Memory B cell (primary cell): Measurements from ENCODE around the gene DDX1.
"Not testable (repeated sequence)": the region's sequence is repeated elsewhere in the genome, so short reads cannot be mapped to it uniquely, and the experiment has no call there.

Experiments used
- ATAC-seq: fragments of 150-1000 bp; cut with Tn5 transposase; 2 replicates; pipeline ENCODE4 v1.10.0; 2021; ENCODE audit warnings: low read depth, mild to moderate bottlenecking, moderate library complexity
- DNase-seq, 2 donors: peaks; one replicate each; pipeline ENCODE4 v3.0.0; 2022; ENCODE audit warnings: low spot score in 2 of 2
- H3K27ac Mint-ChIP-seq: one replicate; pipeline ENCODE4 v1.8.0; 2022; ENCODE audit warnings: mild to moderate bottlenecking, moderate library complexity, mixed read lengths
- H3K27me3 Mint-ChIP-seq: one replicate; pipeline ENCODE4 v1.8.0; 2022; ENCODE audit warnings: mixed read lengths
- H3K36me3 Mint-ChIP-seq: one replicate; pipeline ENCODE4 v1.8.0; 2022; ENCODE audit warnings: mild to moderate bottlenecking, mixed read lengths
- H3K4me1 Mint-ChIP-seq: one replicate; pipeline ENCODE4 v1.8.0; 2022; ENCODE audit warnings: mixed read lengths
- H3K4me3 Mint-ChIP-seq: one replicate; pipeline ENCODE4 v1.8.0; 2022; ENCODE audit warnings: mild to moderate bottlenecking, moderate library complexity, mixed read lengths
- H3K9me3 Mint-ChIP-seq: one replicate; pipeline ENCODE4 v1.8.0; 2022; ENCODE audit warnings: mixed read lengths

Gene DDX1

DNA sequence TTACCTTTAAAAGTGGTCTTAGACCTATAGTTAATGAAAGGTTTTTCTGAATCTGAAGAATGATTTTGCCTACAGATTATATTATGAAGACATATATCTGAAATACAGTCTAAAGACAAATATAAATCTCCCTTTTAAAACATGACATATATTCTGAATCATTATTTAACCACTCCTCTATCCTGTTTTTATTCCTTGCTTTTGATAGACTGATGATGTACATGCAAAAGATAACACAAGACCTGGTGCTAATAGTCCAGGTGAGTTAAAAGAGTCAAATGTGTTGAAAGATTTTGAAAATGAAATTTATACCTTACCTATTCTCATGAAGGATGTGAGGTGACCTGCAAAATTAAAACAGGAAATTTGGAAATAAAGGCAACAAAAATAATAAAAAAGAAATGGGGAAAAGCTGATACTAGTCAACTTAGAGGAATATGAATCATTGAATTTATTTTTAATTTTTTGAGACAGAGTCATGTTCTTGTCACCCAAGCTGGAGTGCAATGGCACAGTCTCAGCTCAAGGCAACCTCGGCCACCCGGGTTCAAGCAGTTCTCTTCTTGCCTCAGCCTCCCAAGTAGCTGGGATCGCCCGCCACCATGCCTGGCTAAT, 29.3 kb downstream of the DDX1 start:
- peaks cover 32% of the 10 kb centered on the region for H3K36me3 Mint-ChIP-seq
- H3K4me1 Mint-ChIP-seq, result no peaks in the 10 kb centered on the region
- ATAC-seq (no peak), DNase-seq (no peak)
- H3K4me3 Mint-ChIP-seq, result no peak overlapping the region
- peaks cover 6% of the 10 kb centered on the region for H3K9me3 Mint-ChIP-seq
- H3K27me3 Mint-ChIP-seq, result no peaks in the 10 kb centered on the region
- H3K27ac Mint-ChIP-seq, result no peak overlapping the region

DNA sequence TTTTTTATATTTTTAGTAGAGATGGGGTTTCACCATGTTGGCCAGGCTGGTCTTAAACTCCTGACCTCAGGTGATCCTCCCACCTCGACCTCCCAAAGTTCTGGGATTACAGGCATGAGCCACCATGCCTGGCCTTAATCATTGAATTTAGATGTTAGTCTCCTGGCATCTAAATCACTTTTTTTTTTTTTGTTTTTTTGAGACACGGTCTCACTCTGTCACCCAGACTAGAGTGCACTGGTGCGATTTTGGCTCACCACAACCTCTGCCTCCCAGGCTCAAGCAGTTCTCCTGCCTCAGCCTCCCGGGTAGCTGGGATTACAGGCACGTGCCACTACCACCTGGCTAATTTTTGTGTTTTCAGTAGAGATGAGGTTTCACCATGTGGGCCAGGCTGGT, 29.8 kb downstream of the DDX1 start:
- H3K36me3 Mint-ChIP-seq, result peaks cover 34% of the 10 kb centered on the region
- not testable (repeated sequence) for H3K4me3 Mint-ChIP-seq, H3K27ac Mint-ChIP-seq, H3K9me3 Mint-ChIP-seq, DNase-seq, H3K27me3 Mint-ChIP-seq, H3K4me1 Mint-ChIP-seq, ATAC-seq

DNA sequence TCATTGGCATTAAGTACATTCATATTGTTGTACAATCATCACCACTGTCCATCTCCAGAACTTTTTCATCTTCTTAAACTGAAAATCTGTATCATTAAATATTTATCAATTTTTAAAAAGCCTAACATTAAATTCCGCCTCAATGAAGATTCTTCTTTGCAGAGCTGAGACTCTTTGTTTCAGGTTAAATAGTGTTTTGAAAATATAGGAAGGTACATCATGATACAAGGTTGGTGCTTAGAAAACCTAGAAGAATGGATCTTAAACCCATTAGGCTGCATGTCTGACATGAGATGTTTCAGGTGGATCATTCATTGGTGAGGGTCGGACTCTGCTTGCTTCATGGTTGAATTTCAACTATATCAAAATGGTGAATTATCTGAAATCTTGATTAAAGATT, 30.5 kb downstream of the DDX1 start:
- no peak overlapping the region for H3K27ac Mint-ChIP-seq

DNA sequence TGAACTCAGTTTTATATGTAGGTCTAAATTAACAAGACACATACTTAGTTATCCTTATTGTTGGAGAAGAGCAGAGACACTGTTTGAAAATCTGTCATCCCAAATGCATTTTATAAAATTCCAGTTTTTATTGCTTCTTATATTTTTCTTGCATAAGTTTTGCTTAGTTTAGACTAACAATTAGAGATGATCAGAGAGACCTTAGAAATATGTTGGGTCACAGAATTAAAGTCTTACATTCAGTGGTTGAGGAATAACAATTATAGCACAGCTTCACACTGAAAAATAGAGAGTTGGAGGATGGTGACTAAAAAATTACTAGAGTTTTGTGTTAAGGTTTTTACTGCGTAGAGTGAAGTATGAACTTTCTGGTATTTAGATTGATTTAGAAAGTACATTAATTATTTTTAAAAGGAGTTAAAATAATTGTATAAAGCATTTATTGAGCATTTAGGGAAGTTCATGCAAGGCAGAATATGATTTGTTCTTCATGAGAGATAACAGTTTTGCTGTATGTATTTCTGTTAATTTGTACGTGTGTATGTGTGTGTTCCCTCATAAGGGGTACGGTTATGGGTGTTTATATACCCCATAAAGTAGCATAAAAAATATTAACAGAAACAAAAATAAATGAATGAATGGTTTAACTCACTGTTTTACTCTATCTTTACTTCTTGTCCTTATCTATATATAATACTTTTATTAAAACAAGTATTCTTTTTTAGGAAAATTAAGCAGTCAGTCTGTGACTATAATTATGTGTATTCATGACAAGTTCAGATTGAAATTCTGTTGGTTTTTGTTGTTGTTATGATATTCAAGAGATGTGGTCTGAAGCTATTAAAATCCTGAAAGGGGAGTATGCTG, 31.2 kb downstream of the DDX1 start:
- no peak for ATAC-seq
- Mint-ChIP-seq H3K4me1 (no peaks in the 10 kb centered on the region), H3K27me3 (no peaks in the 10 kb centered on the region), H3K4me3 (no peak overlapping the region), H3K36me3 (peaks cover 34% of the 10 kb centered on the region), H3K9me3 (peaks cover 6% of the 10 kb centered on the region), H3K27ac (no peak overlapping the region)
- no peak for DNase-seq

More for the DNA sequence above, 30.5 kb downstream of the DDX1 start:
- peaks cover 6% of the 10 kb centered on the region for H3K9me3 Mint-ChIP-seq
- no peaks in the 10 kb centered on the region for H3K4me1 Mint-ChIP-seq
- H3K27me3 Mint-ChIP-seq, result no peaks in the 10 kb centered on the region
- ATAC-seq, result no peak
- H3K4me3 Mint-ChIP-seq, result no peak overlapping the region
- H3K36me3 Mint-ChIP-seq, result peaks cover 34% of the 10 kb centered on the region
- no peak for DNase-seq

DNA sequence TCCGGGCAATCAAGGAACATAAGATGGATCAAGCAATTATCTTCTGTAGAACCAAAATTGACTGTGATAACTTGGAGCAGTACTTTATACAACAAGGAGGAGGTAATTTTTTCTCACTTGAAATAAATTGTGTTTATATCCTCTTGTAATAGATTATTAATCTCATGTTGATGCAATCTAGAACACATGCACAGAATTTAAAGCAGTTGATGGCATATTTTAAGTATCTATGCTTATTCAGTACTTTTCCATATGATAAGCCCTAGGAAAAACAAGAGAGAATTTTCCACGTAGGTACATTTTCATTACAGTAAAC, 31.8 kb downstream of the DDX1 start:
- Mint-ChIP-seq H3K4me3 (no peak overlapping the region), H3K27ac (no peak overlapping the region), H3K27me3 (no peaks in the 10 kb centered on the region), H3K9me3 (peaks cover 6% of the 10 kb centered on the region), H3K4me1 (no peaks in the 10 kb centered on the region), H3K36me3 (peaks cover 35% of the 10 kb centered on the region)
- DNase-seq (no peak), ATAC-seq (no peak)

DNA sequence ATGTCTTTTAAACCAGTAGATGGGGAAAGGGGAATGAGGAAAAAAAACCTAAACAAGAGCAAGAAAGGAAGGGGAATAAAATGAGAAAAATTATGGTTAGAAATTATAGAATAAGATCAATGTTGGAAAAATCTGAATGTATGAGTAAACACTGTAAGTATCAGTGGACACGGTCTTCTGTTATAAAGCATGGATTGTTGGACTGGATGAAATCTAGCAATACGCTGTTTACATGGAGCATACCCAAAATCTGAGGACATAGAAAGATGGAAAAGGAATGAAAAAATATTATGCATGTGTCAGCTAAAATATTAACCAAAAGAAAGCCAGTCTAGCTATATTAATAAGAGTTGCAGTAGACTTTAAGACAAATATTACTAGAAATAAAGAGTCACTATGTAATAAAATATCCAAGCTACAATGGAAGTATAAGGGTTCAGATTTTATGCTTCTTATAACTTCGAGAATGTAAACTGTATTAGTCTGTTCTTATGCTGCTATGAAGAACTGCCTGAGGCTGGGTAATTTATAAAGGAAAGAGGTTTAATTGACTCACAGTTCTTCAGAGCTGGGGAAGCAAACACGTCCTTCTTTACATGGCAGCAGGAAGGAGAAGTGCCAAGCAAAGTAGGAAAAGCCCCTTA, 32.4 kb downstream of the DDX1 start:
- no peak for ATAC-seq
- peaks cover 35% of the 10 kb centered on the region for H3K36me3 Mint-ChIP-seq
- DNase-seq, result no peak
- no peaks in the 10 kb centered on the region for H3K4me1 Mint-ChIP-seq
- no peaks in the 10 kb centered on the region for H3K27me3 Mint-ChIP-seq
- no peak overlapping the region for H3K4me3 Mint-ChIP-seq
- peaks cover 6% of the 10 kb centered on the region for H3K9me3 Mint-ChIP-seq
- no peak overlapping the region for H3K27ac Mint-ChIP-seq

DNA sequence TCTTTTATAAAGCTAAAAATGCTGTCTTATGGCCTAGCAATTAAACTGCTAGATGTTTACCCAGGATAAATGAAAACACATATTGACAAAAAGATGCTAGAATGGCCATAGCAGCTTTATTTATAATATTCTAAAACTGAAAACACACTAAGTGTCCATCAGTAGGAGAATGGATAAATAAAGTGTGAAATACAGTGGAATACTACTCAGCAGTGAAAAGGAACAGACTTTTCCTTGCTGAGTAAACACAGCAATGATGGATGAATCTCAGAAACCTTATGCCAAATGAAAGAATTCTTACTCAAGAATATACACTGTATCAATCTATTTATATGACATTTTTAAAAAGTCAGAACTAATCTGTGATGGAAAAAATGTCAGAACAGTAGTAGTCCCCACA, 33.2 kb downstream of the DDX1 start:
- Mint-ChIP-seq H3K4me3 (no peak overlapping the region), H3K36me3 (peaks cover 33% of the 10 kb centered on the region), H3K27ac (no peak overlapping the region), H3K27me3 (no peaks in the 10 kb centered on the region), H3K9me3 (peaks cover 6% of the 10 kb centered on the region), H3K4me1 (no peaks in the 10 kb centered on the region)
- ATAC-seq (no peak), DNase-seq (no peak)

DNA sequence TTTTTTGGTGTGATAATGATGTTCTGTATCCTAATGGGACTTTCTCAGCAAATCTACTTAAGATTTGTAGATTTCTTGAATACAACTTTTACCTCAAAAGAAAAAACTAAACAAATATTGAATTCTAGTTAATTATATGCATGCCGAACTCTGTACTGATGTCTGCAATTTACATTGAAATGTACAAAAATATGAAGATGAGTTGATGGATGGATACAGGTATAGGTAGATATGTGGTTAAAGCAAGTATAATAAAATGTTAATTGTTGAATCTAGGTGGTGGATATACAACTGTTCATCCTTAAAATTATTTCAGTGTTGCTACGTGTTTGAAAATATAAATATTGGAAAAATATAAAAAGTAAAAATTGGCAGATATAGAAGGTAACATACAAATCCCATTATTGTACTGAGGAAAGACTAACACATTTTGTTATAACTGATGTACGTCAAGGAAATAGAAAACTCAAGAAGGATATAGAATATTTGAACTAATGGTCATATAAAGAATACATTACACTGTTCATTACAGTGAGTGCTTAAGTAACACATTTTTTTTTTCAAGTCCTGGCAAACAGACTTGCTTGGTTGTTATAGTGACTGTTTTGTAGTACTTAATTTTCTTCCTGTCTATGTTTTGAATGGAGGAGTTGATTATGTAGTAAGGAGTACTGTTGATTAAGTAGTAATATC, 33.8 kb downstream of the DDX1 start:
- H3K27me3 Mint-ChIP-seq, result no peaks in the 10 kb centered on the region
- no peak for ATAC-seq
- H3K27ac Mint-ChIP-seq, result peak overlapping the region; percentile 35
- peaks cover 34% of the 10 kb centered on the region for H3K36me3 Mint-ChIP-seq
- no peaks in the 10 kb centered on the region for H3K4me1 Mint-ChIP-seq
- DNase-seq, result no peak
- no peak overlapping the region for H3K4me3 Mint-ChIP-seq
- H3K9me3 Mint-ChIP-seq, result peaks cover 6% of the 10 kb centered on the region

DNA sequence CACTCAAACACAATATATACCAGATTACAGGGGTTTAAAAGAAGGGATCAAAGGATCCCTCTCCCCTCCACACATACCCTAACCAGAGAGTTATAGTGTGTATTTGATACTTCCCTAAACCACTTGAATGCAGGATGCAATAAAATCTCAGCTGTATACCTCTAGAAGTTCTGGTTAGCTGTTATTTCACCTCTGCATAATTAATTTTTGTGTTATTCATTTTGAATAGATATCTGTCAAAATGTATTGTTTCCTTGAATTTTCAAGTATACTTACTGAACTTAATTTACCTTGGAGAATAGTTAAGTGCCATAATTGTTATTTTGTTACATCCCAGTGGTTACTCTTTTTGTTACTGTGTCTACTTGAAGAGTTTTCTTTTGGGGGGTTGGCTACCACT, 34.5 kb downstream of the DDX1 start:
- no peaks in the 10 kb centered on the region for H3K27me3 Mint-ChIP-seq
- peak overlapping the region; percentile 35 for H3K27ac Mint-ChIP-seq
- ATAC-seq (no peak), DNase-seq (no peak)
- no peak overlapping the region for H3K4me3 Mint-ChIP-seq
- H3K36me3 Mint-ChIP-seq, result peaks cover 33% of the 10 kb centered on the region
- H3K4me1 Mint-ChIP-seq, result no peaks in the 10 kb centered on the region
- H3K9me3 Mint-ChIP-seq, result peaks cover 6% of the 10 kb centered on the region

DNA sequence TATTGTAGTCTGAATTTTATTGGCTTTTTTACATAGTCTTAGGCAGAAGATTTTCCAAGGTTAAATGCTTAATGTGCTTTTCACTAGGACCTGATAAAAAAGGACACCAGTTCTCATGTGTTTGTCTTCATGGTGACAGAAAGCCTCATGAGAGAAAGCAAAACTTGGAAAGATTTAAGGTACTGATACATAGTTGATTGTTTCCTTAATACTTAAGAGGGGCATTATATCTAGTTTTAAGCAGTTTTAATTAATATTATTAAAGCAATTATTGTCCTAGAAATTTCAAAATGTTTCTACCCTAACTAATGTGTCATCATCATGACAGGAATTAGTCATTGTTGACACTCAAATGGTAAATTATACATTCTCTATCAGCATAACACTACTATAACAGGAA, 35.3 kb downstream of the DDX1 start:
- no peak for ATAC-seq
- no peaks in the 10 kb centered on the region for H3K4me1 Mint-ChIP-seq
- H3K27me3 Mint-ChIP-seq, result no peaks in the 10 kb centered on the region
- no peak overlapping the region for H3K27ac Mint-ChIP-seq
- H3K4me3 Mint-ChIP-seq, result no peak overlapping the region
- H3K9me3 Mint-ChIP-seq, result peaks cover 6% of the 10 kb centered on the region
- peaks cover 37% of the 10 kb centered on the region for H3K36me3 Mint-ChIP-seq
- no peak for DNase-seq

DNA sequence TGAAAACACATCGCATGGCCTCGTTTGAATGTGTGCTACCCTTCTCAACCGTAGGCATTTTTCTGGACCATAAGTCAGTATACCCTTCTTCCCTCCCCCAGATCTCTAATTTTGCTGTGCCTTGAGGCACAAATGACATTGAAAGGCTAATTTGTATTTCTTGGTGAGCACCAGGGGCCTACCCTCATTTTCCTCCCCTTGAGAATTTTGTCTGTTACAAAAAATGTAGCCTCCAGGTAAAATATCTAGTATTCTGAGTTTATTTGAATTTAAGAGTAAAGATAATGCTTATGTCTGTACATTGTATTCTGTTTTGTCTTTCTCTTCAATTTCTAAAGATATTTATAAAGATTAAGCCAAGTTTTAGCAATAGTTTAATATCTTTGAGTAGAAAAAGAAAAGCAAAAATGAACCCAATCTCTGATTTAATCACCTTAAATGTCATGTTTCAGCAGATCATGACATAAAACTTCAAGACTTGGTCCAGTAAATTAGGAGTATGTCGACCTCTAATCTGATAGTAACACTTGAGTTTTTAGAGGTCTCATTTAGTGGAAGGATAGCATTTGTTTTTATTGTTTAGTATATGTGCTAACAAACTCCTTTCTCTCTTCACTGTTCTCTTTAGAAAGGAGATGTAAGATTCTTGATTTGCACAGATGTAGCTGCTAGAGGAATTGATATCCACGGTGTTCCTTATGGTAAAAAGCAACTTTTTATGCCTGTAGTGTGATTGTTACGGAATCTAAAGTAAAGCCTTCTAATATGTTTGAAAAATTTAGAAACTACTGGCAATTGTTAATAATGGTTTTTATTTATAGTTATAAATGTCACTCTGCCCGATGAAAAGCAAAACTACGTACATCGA, 36.4 kb downstream of the DDX1 start:
- H3K36me3 Mint-ChIP-seq, result peaks cover 37% of the 10 kb centered on the region
- DNase-seq, result no peak
- ATAC-seq, result no peak
- H3K9me3 Mint-ChIP-seq, result peaks cover 6% of the 10 kb centered on the region
- H3K4me3 Mint-ChIP-seq, result no peak overlapping the region
- H3K27ac Mint-ChIP-seq, result no peak overlapping the region
- no peaks in the 10 kb centered on the region for H3K4me1 Mint-ChIP-seq
- no peaks in the 10 kb centered on the region for H3K27me3 Mint-ChIP-seq

DNA sequence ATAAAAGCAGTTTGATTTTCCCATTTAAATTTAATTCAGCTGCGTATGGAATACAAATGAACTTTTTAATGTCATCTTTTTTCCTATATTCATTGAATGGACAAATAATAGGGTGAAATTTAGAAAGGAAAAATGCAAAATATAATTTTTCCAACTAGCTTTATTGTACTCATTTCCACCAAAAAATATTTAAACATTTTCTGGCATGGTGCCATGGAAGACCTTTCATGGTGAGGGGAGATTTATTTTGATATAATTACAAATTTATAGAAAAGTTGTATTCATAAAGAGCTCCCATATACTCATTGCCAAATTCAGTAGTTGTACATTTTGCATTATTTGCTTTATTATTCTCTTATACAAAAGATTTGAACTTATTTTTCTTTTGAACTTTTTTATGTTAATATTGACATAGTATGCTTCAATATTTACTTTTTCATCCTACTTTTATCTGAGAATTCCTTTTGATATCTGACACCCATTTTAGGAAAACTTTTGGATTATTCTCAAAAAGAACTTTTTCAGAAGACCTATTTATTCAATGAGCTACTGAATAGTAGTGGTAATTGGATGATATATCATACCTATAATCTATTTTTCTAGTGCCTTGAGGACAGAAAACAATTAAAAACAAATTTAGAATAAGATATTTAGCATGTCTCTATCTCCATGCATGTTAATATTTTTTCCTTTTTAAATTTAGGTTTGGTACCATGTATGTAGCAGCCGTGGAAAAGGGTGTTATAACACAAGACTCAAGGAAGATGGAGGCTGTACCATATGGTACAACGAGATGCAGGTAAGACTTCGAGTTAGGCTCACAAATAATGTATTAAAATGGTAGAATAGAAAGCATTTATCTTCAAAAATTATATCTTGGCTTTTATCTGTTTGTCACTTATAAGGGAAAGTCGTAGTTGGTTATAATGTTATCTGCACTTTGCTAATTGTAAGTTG, 37.5 kb downstream of the DDX1 start:
- Mint-ChIP-seq H3K27ac (no peak overlapping the region), H3K9me3 (peaks cover 1% of the 10 kb centered on the region), H3K27me3 (no peaks in the 10 kb centered on the region), H3K4me1 (no peaks in the 10 kb centered on the region), H3K4me3 (no peak overlapping the region), H3K36me3 (peaks cover 29% of the 10 kb centered on the region)
- ATAC-seq (no peak), DNase-seq (no peak)
